GM12878 (cell line): ENCODE results near the gene PRKAG3. TPM values are rescaled to one million over a fixed set of nuclear protein-coding genes. Genes with fewer than 3 reads are reported as not detected.
A peak's percentile ranks its signal among the peaks of the same experiment; 100 is the strongest.

Experiments used
- ATAC-seq: fragments of 200-7000 bp; cut with Tn5 transposase; 3 replicates; pipeline ENCODE4 v1.9.1; 2020; ENCODE audit warnings: mild to moderate bottlenecking, moderate library complexity
- BruUV-seq: library from RNA; stranded (reverse); fragments of 400-500 nt; replicated peaks from 2 replicates; lab custom pipeline; 2021; lab: Mats Ljungman, UMichigan
- CTCF ChIA-PET: fragments of 300-600 bp; sonication (Branson Sonifier 250); formaldehyde crosslinking; extraction: SDS; loops from one replicate; lab custom pipeline; 2021; ENCODE audit warnings: inconsistent platforms; lab: Yijun Ruan, JAX
- POLR2A ChIA-PET: fragments of 350-600 bp; formaldehyde crosslinking; extraction: SDS; loops from one replicate; lab custom pipeline; 2021; ENCODE audit warnings: inconsistent platforms; lab: Charles Lee
- RAD21 ChIA-PET: fragments of 300-600 bp; sonication (Branson Sonifier 250); formaldehyde crosslinking; loops from one replicate; lab custom pipeline; 2023; ENCODE audit warnings: antibody characterized with exemption; ENCODE audit not compliant: unreplicated experiment; lab: Charles Lee
- SMC1A ChIA-PET: fragments of 300-600 bp; sonication (Branson Sonifier 250); formaldehyde crosslinking; loops from one replicate; lab custom pipeline; 2023; ENCODE audit not compliant: unreplicated experiment, uncharacterized antibody; lab: Charles Lee
- DNase-seq: peaks from one replicate; pipeline ENCODE4 v3.0.0-alpha.2; 2011; ENCODE audit warnings: low read depth, low spot score
- FAIRE-seq: peaks from 3 replicates; lab custom pipeline; 2011; peaks lifted over from hg19 to GRCh38; lab: Jason Lieb, UNC
- H2AFZ ChIP-seq: 2 replicates; pipeline ENCODE4 v1.6.0; 2011; ENCODE audit warnings: low read depth, low read length, control low read depth; ENCODE audit not compliant: control insufficient read depth
- H3K27ac ChIP-seq: 2 replicates; pipeline ENCODE4 v1.5.1; 2011; ENCODE audit warnings: control low read depth; ENCODE audit not compliant: control insufficient read depth, insufficient read depth
- H3K27me3 ChIP-seq, 2 experiments: replicated peaks in 1 of 2; 2 replicates each; pipeline versions ENCODE4 v1.6.0 to v1.6.1; 2011; ENCODE audit warnings: low read length in 1 of 2; ENCODE audit not compliant: control insufficient read depth in 2 of 2, insufficient read depth in 2 of 2
- H3K36me3 ChIP-seq, 2 experiments: 2 replicates each; pipeline ENCODE4 v1.5.1; 2011; ENCODE audit warnings: low read length in 1 of 2; ENCODE audit not compliant: control insufficient read depth in 2 of 2, insufficient read depth in 2 of 2
- H3K4me1 ChIP-seq: 2 replicates; pipeline ENCODE4 v1.6.1; 2011; ENCODE audit warnings: mild to moderate bottlenecking, low read length, moderate library complexity, mixed read lengths; ENCODE audit not compliant: control insufficient read depth, insufficient read depth
- H3K4me2 ChIP-seq: 2 replicates; pipeline ENCODE4 v1.6.0; 2011; ENCODE audit warnings: control low read depth; ENCODE audit not compliant: control insufficient read depth, insufficient read depth
- H3K4me3 ChIP-seq: fragments of 200-600 bp; sonication (generic); 2 replicates; pipeline ENCODE4 v1.5.1; 2016
- H3K79me2 ChIP-seq: 2 replicates; pipeline ENCODE4 v1.6.0; 2011; ENCODE audit warnings: low read length; ENCODE audit not compliant: control insufficient read depth, insufficient read depth
- H3K9ac ChIP-seq: 2 replicates; pipeline ENCODE4 v1.8.0; 2011; ENCODE audit warnings: low read length, control low read depth, mixed read lengths; ENCODE audit not compliant: control insufficient read depth, insufficient read depth
- H3K9me3 ChIP-seq: replicated peaks from 3 replicates; pipeline ENCODE4 v1.5.1; 2011; ENCODE audit warnings: mild to moderate bottlenecking, low read length; ENCODE audit not compliant: control insufficient read depth, insufficient read depth
- H4K20me1 ChIP-seq: 2 replicates; pipeline ENCODE4 v1.6.0; 2011; ENCODE audit not compliant: control insufficient read depth, insufficient read depth
- CTCF ChIP-seq, 3 experiments: IDR thresholded peaks in 2 of 3; conservative IDR thresholded peaks in 1 of 3; 2 replicates each; pipeline ENCODE4 v1.5.1; 2011; ENCODE audit warnings: low read depth in 3 of 3, low read length in 3 of 3, mild to moderate bottlenecking in 3 of 3, control low read depth in 2 of 3, moderate library complexity in 2 of 3, inconsistent platforms in 1 of 3, mixed read lengths in 1 of 3; ENCODE audit not compliant: control insufficient read depth in 2 of 3, insufficient read depth in 1 of 3; ENCODE audit errors: extremely low read depth in 1 of 3
- FOS ChIP-seq: IDR thresholded peaks from 3 replicates; pipeline ENCODE4 v1.6.1; 2011; ENCODE audit warnings: borderline replicate concordance; ENCODE audit not compliant: insufficient read length; ENCODE audit errors: extremely low read depth
- MYB ChIP-seq: fragments of 150-350 bp; IDR thresholded peaks from 2 replicates; pipeline ENCODE4 v1.6.1; 2014; ENCODE audit warnings: mild to moderate bottlenecking, low read depth, low read length, borderline replicate concordance
- POLR2AphosphoS5 ChIP-seq: IDR thresholded peaks from 2 replicates; pipeline ENCODE4 v1.6.1; 2011; ENCODE audit warnings: mild to moderate bottlenecking, low read length, inconsistent platforms
- SIX5 ChIP-seq: IDR thresholded peaks from 2 replicates; pipeline ENCODE4 v1.6.1; 2011; ENCODE audit warnings: mild to moderate bottlenecking, low read depth, low read length, moderate library complexity; ENCODE audit not compliant: severe bottlenecking
- SRF ChIP-seq, 2 experiments: IDR thresholded peaks; 2 replicates each; pipeline ENCODE4 v1.6.1; 2011; ENCODE audit warnings: low read depth in 2 of 2, low read length in 2 of 2, mild to moderate bottlenecking in 1 of 2, moderate library complexity in 1 of 2
- WRNIP1 ChIP-seq: IDR thresholded peaks from 2 replicates; pipeline ENCODE4 v1.6.1; 2011; ENCODE audit warnings: low read depth, low read length, improper control_type of control experiment, borderline replicate concordance
- ZNF687 ChIP-seq: fragments of 450-650 bp; IDR thresholded peaks from 2 replicates; pipeline ENCODE4 v1.6.1; 2017; ENCODE audit warnings: mild to moderate bottlenecking, moderate library complexity
- WGBS: methylation state at CpG from one replicate; pipeline ENCODE4 v1.1.6; 2016; ENCODE audit warnings: low lambda C conversion rate; ENCODE audit not compliant: insufficient replicate concordance, insufficient coverage; ENCODE audit errors: missing lambda C conversion rate; 5-methylcytosine and 5-hydroxymethylcytosine counted together
- in situ Hi-C: fragments of 300-500 bp; cut with MboI; formaldehyde crosslinking; loops from 9 replicates; pipeline ENCODE4 v1.14.3; 2018; ENCODE audit warnings: mixed read lengths
- intact Hi-C: fragments of 100-400 bp; cut with micrococcal nuclease; formaldehyde crosslinking; loops from one replicate; pipeline ENCODE4 v1.14.2; 2022; ENCODE audit not compliant: unreplicated experiment
- polyA plus RNA-seq, 11 experiments: library from polyadenylated mRNA; depleted of rRNA in 4 of 11; unstranded in 6 of 11; stranded (reverse) in 5 of 11; fragments of >200 nt; fragmentation: Nextera tagmentation in 4 of 11; fragmentation: Illumina TruSeq in 1 of 11; extraction: Ambion mirVana in 4 of 11; extraction: Trizol in 1 of 11; gene quantifications; 1 replicate in 1 of 11; 2 replicates in 10 of 11; pipeline versions ENCODE4 v1.2.1 to v1.2.3, GENCODE V29; 2011 to 2016; ENCODE audit warnings: inconsistent platforms in 2 of 11, missing spikeins in 2 of 11, low read depth in 1 of 11
- total RNA-seq, 4 experiments: library from RNA; depleted of rRNA in 3 of 4; stranded (reverse); fragments of >200 nt in 3 of 4; fragmentation: Illumina TruSeq in 1 of 4; extraction: Trizol in 1 of 4; gene quantifications; 2 replicates each; pipeline versions ENCODE4 v1.2.1 to v1.2.3, GENCODE V29; 2013 to 2021

Gene PRKAG3
- total and polyA plus RNA-seq, 10 of the 15 experiments (the other 5 are each of a cell fraction or from before 2014, with no cell fraction given), result 0.04 to 0.12 (median 0.06) TPM; not detected in 7

- TF ChIP-seq POLR2AphosphoS5 (peak; percentile 64; the same call in 1 of the 2 replicates), SIX5 (no peak)
Measured at GRCh38 chr2:218880102-218880858, 48.7 kb upstream of the PRKAG3 start, which contains the start of gene WNT10A (continued).

- peak overlapping the region; percentile 20; the same call in 1 of the 2 replicates for H3K4me3 ChIP-seq
- SMC1A ChIA-PET, result interaction anchor here (1.2 to 15.8 kb wide), 6 partner anchors 7 to 80 kb away, joined by 3 to 780 read pairs (median 20); partner anchors contain the start of gene CDK5R2
- DNase-seq, result no peak
- peak overlapping the region; percentile 52 for H3K27ac ChIP-seq
- no TSS peak for BruUV-seq
- H3K36me3 ChIP-seq, result peaks cover 0 to 5% of the 10 kb centered on the region in 2 experiments; a peak in 1 of 4 replicates
- H3K9ac ChIP-seq, result peak overlapping the region; percentile 82; the same call in 1 of the 2 replicates
- H3K4me1 ChIP-seq, result peaks cover 46% of the 10 kb centered on the region
- TF ChIP-seq CTCF (IDR thresholded peaks at IDR 0.05 in 2 of 3, conservative IDR thresholded peaks at IDR 0.05 in 1 of 3; ENCODE audit: control insufficient read depth in 2 of 3, extremely low read depth in 1 of 3, insufficient read depth in 1 of 3, low read depth in 3 of 3, low read length in 3 of 3), result 0 out of 6 replicates have a peak, but pooled peaks of 1 of the 3 experiments have one; percentile 3
- TF ChIP-seq WRNIP1, result no peak
- TF ChIP-seq SRF (IDR thresholded peaks at IDR 0.05; ENCODE audit: low read depth in 2 of 2, low read length in 2 of 2), result no peak
- TF ChIP-seq FOS, result no peak
- no peak for TF ChIP-seq ZNF687
- TF ChIP-seq MYB, result 0 out of 2 replicates have a peak, but pooled peaks have one; percentile 7
- H4K20me1 ChIP-seq, result no peaks in the 10 kb centered on the region
- 8% methylated on average over 11 of the region's 11 CpGs for WGBS
- ATAC-seq, result no peak
- H2AFZ ChIP-seq, result peak overlapping the region; percentile 52; the same call in 1 of the 2 replicates
- intact Hi-C loops, result loop anchor here (1.0 kb wide), 1 partner anchor 17 kb away; no protein-coding TSS in a partner anchor
- RAD21 ChIA-PET, result interaction anchor here (1.6 to 16.0 kb wide), 2 partner anchors 8 to 16 kb away, joined by 9 to 871 read pairs; no protein-coding TSS in a partner anchor
- no peak for FAIRE-seq
- H3K27me3 ChIP-seq, result peaks cover 0 to 1% of the 10 kb centered on the region in 2 experiments; a peak in 1 of 4 replicates
- H3K9me3 ChIP-seq, result no peaks in the 10 kb centered on the region
- peaks cover 45% of the 10 kb centered on the region for H3K79me2 ChIP-seq
- POLR2A ChIA-PET, result interaction anchor here (0.6 to 10.6 kb wide), 4 partner anchors 11 to 169 kb away, joined by 4 to 360 read pairs (median 6); partner anchors contain the start of gene TTLL4
- peak overlapping the region; percentile 84 for H3K4me2 ChIP-seq
- in situ Hi-C loops, result no loop called here
- CTCF ChIA-PET, result interaction anchor here (0.6 to 21.9 kb wide), 7 partner anchors 8 to 404 kb away, joined by 3 to 1364 read pairs (median 4); no protein-coding TSS in a partner anchor
Measured at GRCh38 chr2:218879776-218880101, 48.1 kb upstream of the PRKAG3 start.
